Left lobe of liver (tissue), 2 donors: ENCODE data around the gene TBC1D22A. TPM values are rescaled to one million over a fixed set of nuclear protein-coding genes. Genes with fewer than 3 reads are reported as not detected.

Experiments
- ATAC-seq: fragments of 200-7000 bp; cut with Tn5 transposase; one replicate; pipeline ENCODE4 v1.9.1; 2020; ENCODE audit warnings: mild to moderate bottlenecking, moderate library complexity
- DNase-seq: peaks from one replicate; pipeline ENCODE4 v3.0.0-alpha.2; 2020; ENCODE audit warnings: low spot score
- total RNA-seq: library from RNA; stranded (reverse); gene quantifications from one replicate; pipeline ENCODE4 v1.2.1, GENCODE V29; 2021
- donor health status: DM: no; HTN: no; CAD: no; lungs with moderate emphysema.
- donor health status: DM: no; HTN: yes; CAD: no.

Gene TBC1D22A
- total RNA-seq, 1 donor from 2014 or later, result 12.4 TPM

DNA sequence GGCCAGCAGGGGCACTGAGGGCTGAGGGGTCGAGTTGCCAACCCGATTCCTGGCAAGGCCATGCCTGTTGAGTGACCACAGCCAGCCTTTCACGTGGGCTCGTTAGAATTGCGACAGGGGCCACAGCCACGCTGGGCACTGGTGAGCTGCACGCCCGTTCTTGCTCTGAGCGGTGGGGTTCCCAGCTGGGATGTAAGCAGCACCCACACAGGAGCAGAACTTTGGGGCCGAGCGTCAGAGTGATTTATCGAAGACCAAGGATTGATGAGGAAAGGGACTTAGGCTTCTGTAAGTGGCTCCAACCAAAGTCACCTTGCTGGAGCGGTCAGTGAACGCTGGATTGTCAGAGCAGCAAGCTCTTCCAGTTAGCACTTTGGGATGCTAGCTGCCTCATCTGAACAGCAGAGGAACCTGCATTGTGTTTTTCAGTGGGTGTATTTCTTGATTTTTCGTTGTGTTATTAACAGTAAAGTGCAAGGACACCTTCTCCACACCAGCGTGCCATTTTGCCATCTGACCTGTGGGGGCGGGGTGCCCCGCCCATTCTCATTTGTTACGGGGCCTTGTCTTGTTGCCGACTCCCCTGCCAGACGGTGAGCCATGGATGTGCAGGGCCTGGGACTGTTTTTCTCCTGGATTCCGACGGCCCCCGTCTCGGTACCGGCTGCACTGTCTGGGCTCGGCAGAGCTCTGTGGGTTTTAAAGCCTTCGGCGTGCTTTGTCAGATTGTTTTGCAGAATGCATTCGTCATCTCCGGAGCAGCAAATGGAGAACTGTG, 202.5 kb downstream of the TBC1D22A start:
- ATAC-seq (no peak), DNase-seq (no peak)

DNA sequence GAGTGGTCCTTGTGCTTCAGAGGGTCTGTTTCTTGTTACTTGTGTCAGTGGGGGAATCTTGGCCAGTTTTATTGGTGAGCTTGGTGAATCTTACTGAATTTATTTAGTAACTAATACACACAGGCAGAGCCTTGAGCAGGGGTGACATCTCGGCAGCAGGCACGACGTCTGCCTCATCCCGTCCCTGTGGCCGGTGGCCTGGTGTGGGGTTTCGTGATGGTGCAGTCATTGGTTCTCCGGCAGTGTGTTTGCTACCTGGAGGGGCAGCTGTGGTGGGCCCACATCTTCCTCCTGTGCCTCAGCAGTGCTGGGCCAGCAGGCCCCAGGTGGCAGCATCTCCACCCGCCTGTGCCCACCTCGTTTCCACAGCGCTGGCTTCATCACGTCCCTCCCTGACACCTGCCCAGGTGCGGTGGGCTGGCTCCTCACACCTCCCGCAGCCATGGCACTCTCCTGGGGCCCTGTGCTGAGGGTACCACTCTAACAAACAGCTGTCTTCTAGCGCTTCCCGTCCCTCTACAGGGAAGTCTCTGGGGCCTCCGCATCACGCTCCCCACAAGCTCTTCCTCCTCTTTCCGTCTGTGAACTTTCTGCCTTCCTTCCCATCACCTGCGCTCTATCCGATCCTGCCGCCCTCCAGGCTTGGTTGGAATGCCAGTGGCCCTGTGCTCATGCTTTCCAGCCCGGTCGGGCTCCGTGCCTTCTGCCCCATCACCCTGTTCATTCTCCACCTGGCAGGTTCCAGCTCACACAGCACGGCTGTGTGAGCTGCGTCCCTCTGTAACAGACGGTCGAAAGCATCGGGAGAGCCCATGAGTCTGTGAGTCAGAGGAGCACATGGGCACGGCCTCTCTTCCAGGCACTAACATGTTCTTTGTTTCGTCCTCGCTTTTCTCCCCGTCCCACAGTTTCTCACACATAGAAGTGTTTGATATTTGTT, 203.4 kb downstream of the TBC1D22A start:
- DNase-seq (no peak), ATAC-seq (no peak)

DNA sequence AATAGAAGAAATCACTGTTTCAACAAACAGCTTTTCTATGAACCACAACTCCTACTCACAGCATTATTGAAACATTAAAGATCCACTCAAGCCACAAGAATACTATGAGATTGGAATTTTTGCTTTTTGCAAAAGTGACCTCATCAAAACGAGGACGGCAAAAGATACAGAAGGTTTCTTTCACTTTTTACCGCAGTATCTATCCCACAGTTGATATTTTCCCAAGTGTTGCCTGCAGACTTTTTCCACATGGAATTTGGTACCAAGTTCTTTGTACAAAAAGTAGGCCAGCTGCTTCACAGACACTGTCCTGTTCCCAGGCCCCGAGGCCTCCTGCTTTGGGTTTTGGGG, 204.0 kb downstream of the TBC1D22A start:
- no peak for DNase-seq
- ATAC-seq, result no peak

DNA sequence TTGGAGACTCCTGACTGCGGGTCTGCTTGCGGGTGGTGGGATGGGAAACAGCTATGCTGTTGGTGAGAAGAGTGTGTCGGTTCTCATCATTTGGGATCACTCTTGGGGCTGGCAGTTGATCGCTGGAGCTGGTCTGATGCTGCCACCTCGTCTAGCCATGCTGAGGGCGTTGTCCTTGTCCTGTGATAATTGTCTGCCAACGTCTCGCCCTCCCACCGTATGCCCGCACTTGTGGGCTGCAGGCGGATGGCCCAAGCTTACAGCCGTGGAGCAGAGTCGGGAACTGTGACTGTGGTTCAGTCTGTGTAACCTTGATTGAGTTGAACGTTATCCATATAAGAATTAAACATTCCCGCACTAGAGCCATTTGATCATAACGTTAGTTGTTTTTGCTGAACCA, 204.4 kb downstream of the TBC1D22A start:
- ATAC-seq, result no peak
- DNase-seq, result no peak

DNA sequence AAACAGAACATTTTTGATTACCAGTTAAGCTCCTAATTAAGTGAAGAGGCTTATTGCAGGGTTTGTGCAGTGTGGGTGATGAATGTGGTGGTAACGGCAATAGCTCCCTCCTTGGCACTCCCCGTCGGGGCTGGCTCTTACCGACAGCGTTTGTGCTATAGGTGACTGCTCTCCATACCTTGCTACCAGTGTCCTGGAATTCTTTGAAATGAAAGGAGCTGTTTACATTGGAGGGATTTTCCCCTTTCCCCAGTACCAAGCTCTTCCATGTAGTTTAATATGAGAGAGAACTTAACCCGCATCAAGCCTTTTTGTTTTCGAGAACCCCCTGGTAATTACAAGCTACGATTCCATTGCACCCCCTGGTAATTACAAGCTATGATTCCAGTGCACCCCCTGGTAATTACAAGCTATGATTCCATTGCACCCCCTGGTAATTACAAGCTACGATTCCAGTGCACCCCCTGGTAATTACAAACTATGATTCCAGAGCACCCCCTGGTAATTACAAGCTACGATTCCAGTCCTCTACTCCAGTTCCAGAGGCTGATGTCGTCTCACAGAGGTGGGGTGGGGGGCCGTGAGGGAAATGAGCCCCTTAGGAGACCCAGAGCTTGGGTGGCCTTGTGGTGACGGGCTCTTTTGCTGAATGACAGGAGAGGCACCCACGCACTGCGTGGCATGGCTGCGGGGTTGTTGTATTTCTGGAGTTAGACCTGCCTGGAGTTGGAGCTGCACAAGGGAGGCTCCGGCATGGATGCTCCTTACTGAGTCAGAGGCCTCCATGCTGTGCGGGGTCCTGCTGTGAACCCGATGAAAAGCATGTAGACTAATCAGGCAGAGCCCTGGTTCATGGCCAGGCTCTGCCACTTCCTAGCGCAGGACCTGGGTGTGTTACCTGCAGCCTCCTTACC, 205.3 kb downstream of the TBC1D22A start:
- DNase-seq, result no peak
- ATAC-seq, result no peak

DNA sequence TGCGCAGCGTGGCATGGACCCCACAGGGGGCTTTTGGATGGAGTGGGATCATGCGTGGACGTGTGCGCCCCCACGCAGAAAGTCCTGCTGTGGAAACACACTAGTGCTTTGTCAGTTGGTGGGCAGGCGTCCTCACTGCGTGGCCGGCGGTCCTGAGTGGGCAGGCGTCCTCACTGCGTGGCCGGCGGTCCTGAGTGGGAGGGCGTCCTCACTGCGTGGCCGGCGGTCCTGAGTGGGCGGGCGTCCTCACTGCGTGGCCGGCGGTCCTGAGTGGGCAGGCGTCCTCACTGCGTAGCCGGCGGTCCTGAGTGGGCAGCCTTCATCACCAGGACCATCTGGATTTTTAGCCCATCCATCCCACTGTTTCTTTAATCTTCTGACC, 205.9 kb downstream of the TBC1D22A start:
- DNase-seq (no peak), ATAC-seq (no peak)

DNA sequence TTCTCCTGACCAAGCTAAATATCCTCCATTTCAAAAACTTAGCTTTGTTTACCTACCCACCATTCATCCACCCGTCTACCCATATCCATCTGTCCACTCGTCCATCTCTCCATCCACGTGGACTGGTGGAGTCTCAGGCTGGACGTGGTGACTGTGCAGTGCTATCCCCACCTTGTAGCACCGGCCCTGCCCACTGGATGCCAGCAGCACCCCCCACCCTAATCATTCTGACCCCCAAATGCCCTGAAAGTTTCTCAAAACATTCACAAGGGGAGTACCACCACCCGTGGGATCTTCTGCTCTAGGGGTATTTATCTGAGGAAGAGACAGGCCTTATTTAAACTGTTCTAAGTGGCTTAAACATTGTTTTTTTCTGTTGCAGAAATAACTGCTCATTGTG, 206.4 kb downstream of the TBC1D22A start:
- ATAC-seq (no peak), DNase-seq (no peak)

DNA sequence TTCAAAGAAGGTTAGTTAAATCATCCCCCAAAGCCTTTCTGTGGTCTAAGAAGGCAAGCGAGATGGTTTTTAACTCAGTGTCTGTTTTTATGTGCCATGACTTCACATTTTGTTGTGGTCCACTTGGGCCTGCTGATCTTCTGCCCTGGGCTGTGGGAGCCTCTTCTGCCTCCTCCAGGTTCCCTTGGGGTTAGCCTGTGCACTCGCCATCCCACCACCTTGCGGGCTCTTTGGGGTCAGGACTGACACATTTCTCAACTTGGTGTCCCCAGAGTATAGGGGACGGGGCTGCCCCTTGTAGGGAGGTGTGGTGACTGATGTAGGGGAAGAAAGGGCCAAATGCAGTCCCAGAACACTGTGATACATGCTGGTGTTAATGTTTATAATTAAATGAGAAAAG, 207.0 kb downstream of the TBC1D22A start:
- ATAC-seq (no peak), DNase-seq (no peak)

DNA sequence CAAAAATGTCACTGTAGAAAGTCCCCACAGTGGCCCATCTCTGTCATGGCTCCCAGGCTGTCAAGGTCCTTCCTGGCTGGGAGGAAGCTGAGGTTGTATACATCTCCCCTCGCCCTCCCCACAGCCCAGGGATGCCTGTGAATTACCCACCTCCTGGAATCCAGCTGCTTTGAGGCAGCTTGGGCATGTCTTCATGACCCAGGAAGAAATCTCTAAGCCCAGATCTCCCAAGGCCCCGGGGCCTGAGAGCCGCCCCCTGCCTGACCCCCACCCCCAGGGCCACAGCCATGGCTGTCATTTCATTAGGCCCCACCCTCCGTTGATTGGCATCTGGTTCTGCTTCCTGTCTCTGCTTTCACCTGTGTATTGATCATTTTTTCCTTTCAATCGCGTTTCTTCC, 207.5 kb downstream of the TBC1D22A start:
- no peak for ATAC-seq
- no peak for DNase-seq

DNA sequence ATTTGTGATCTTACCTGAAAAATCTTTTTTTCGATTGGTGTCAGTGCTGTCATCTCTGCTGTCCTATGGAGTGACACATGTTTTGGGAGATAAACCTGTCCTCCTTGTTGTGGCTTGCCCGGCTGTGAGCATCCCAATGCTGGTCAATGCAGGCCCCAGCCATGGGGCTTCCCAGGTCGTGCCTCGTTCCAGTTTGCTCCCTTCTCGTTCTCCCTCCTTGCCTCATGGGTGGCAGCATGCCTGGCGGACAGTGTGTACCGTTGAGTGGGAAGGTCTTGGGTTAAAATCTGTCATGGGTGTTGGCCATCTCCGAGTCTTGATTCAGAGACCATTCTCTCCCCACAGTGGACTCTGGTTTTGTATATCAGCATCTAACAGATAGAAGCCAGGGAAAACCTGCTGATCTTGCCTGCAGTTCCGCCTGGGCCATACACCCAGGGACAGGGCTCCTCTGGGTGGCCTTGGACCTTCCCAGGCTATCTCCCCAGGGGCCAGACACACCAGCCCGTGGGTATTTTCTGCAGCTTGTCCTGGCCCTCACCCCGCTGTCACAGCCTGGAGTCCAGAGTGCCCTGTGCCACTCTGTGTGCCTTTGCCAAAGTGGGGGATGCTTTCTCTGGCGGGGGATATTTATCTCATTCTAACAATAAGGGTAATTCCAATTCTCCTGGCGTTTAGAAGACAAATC, 208.1 kb downstream of the TBC1D22A start:
- no peak for ATAC-seq
- no peak for DNase-seq

DNA sequence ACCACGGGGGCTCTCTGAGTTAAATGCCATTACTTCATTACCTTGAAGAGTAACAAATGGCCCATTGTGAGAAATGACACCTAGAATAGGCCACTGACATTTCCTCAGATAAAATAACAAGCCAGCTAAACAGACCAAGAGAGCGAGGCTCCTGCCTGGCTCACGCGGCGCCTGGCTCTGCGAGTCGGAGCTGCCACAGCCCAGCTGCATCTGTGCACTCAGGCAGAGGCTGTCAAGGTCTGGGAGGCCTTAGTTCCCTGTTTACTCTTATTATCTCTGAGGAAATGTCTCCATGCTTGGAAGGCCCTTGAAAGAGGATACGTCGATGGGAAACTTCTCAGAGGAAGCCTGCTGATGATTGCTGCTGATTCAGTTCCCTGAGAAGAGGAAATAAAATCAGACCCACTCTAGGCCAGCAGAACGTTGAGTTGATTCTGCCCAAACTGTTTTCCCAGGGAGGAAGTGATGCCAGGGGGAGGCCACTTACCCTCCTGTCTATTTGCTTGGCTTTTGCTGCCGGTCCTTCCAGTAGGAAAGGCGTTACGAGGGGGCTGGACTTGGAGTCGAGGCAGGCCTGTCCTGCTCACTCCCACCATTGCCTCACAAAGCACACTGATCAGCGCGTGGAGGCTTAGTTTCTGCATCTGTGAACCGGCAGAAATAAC, 208.8 kb downstream of the TBC1D22A start:
- ATAC-seq (peak; percentile 77), DNase-seq (no peak)

DNA sequence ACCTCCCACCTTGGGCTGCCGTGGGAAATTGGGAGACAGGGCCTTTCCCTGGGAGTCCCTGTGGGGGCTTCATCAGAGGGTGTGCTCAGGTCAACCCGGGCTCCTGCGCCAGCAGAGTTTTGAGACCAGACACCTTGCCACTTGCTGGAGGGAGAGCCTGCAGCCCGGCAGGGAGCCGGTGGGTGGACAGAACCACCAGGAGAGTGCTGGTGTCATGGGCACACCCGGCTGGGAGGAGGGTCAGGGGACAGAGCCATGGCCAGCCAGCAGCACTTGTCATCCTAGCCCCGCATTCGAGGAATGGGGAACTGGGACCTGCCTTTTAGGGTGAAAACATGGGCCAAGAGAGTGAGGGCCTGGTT, 209.3 kb downstream of the TBC1D22A start:
- DNase-seq, result no peak
- ATAC-seq, result no peak

DNA sequence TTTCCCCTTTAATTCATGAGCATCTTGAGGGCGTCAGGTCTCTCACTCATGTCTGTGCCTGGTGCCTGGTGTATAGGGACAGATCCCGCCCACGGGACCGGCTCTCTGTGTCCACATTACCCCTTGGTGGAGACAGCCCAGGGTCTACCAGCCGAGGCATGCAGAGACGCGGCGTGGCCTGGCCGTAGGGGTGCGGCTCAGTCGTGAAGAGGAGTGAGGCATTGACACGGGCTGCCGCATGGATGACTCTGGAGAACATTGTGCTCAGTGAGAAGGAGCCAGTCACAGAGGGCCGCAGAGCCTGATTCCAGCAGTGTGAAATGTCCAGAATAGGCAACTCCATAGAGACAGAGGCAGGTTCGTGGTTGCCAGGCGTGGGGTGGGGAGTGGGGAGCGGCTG, 209.8 kb downstream of the TBC1D22A start:
- ATAC-seq (no peak), DNase-seq (no peak)

DNA sequence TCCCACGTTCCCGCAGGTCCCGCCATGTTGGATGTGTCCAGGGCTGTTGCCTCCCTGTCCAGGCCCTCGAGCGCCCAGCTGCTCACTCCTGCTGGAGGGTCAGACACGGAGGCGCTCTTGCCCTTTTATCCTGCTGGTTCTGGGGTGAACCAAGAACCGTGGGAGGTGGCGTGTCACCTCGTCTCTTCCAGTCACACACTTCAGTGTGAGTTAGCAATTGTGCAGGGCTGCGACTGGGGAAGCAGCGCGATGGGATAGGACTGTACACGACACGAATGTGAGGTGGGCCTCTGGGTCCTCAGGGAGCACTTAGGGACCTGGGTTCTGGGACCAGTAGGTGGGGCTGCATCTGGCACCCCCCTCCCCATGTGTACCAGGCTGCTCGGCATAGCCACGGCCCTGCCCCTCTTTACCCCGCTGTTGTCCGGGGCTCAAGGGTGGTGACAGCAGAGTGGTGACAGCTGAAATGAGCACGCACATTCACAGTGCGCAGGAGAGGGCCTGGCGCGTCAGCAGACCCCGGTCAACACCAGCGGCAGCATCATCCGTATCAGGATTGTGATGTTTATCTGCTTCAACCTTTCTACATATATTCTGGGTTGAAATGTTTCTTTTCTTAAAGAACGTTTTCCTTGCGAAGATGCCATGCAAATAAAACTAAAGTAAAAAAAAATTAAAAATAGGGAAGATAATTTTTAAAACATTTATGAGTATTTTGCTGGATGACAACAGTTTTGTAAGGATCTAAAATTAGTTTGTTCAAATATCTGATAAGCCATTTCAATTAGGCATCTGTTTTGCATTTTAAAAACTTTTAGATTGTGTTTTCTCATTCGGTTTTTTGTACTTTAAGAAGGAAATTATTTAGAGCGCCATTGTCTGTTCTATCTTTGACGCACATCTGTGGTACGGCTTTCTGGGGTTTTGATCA, 210.7 kb downstream of the TBC1D22A start:
- ATAC-seq (no peak), DNase-seq (no peak)

DNA sequence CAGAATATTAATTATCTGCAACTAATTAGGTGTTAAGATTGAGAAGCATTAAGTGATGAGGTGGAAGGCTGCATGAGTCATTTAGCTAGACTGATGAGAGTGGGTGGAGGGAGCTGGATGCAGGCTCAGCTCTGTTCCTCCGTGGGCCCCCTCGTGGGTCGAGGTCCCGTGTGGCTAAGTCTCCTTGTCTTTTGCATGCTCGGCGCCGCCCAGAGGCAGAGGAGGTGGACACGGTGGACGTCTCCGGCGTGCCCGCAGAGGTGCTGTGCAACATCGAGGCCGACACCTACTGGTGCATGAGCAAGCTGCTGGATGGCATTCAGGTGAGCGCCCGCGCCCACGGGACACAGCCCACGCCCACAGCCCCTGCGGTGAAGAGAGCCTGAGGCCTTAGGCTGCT, 211.6 kb downstream of the TBC1D22A start:
- DNase-seq, result no peak
- ATAC-seq, result no peak

DNA sequence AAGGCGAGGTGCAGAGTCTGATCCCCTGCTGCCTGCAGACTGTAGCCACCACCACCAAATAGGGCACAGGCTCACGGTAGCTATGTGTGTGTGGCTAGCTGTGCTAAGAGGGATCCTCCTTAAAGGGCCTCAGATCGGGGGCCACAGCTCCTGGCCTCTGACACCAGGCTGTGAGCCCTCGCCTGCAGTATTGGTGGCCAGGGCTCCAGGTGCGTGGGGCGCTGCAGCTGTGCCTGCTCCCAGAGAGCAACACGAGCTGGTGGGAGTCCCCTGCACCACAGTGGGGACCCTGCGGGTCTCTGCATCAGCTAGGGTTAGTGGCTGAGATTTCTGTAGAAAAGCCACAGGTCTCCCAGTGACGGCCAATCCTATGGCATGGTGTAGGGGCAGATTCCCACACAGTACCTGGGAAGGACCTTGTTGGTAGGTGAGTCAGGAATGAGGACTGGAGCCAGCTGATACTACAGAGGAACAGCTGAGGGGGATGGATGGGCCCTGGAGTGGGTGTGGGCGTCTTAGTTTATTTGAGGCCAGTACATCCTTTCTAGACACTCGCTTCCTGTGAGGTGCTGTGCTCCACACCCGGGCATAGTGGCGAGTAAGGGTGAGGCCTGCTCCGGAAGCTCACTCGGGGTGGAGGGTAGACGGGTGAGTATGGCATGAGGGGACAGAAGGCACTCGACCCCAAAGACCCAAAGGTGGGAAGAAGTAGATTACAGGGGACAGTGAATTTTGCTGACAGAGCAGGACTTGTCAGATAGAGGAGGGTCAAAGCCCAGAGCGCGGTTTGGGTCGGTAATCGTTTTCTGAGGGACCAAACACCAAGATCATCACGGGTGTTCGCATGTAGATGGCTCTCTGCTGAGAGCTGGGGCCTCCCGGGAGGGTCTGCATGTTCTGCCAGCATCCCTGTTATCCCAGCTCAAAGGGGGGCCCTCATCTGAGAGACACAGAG, 212.5 kb downstream of the TBC1D22A start:
- DNase-seq (no peak), ATAC-seq (no peak)

DNA sequence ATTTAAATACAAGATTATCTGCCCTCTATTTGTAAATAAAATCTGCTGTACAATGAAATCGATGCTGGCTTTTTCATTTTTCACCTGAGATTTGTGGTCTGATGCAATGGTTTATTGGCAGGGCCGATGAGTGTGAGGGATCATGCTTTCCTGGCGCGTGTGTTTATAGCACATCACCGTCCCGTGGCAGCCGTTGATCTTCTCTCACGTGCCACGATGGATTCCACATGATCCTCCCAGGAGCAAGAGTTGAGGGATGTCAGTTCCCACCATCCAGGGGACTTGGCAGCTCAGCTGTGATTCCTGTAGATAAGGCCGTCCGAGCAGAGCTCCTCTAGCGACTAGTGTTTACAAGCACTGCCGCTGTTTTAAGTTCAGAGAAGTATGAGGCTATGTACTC, 213.7 kb downstream of the TBC1D22A start:
- ATAC-seq (no peak), DNase-seq (no peak)

DNA sequence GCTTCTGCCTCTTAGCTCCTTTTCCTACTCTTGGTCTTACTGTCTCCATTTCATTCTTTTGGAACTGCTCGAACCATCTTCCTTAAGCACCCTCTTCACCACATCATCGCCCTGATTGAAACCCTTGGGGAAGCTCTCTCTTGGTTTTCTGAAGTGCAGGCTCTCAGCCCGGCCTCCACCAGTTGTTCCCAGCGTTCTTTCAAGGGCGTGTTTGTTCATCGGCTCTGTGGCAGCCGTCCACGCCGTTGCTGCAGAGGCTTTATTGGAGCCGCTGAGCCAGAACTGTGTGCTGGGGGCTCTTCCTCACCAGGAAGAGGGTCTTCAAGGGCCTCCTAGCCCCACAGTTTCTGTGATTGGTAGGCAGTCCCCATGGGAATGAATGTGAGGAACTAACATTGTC, 214.1 kb downstream of the TBC1D22A start:
- no peak for DNase-seq
- no peak for ATAC-seq
